Peyer's patch (tissue), 4 donors: ENCODE data around the gene COL9A3.
A peak's percentile ranks its signal among the peaks of the same experiment; 100 is the strongest.

Experiments used
- POLR2A ChIP-seq, 2 donors: fragments of 450-650 bp; IDR thresholded peaks; one replicate each; pipeline ENCODE4 v1.5.1; 2017; ENCODE audit warnings: antibody characterized with exemption in 2 of 2, mild to moderate bottlenecking in 2 of 2, moderate library complexity in 2 of 2
- TF ChIP-seq, protein P1 (sequence below), 6 experiments: fragments of 450-650 bp in 4 of 6; fragments of 200-600 bp in 2 of 6; sonication (generic) in 1 of 6; IDR thresholded peaks; one replicate each; pipeline ENCODE4 v1.5.1; 2017 to 2019; ENCODE audit warnings: antibody characterized with exemption in 6 of 6, mild to moderate bottlenecking in 3 of 6, moderate library complexity in 1 of 6

DNA sequence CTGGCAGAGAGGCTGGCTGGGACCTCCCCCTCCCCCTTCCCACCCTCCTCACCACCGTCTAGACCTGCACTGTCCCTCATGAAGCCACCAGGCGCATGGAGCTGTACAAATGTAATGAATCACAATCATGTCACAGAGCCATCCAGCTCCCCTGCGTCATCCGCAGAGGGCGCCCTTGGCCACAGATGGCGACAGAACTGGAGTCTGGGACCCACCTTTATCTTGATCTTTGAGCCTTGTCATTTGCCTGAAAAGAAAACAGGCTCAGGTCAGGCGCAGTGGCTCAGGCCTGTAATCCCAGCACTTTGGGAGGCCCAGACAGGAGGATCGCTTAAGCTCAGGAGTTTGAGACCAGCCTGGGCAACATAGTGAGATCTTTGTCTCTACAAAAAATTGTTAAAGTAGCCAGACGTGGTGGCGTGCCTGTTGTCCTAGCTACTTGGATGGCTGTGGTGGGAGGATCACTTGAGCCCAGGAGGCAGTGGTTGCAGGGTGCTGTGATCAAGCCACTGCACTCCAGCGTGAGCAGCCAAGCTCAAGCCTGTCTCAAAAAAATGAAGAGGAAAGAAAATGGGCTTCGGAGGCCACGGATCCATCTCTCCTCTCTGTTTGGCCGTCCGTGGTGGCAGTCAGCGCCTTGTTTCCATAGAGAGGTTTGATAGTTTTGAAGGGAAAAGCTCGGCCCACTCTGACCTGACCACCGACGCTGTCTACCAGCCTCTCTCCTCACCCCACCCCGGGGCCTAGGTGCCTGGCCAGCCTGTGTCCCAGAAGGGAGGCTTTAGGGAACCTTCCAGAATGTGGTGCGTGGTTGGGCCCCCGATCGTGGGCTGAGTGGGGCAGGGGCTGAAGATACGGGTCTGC, 6.2 kb downstream of the COL9A3 start:
- TF ChIP-seq, protein P1, sequence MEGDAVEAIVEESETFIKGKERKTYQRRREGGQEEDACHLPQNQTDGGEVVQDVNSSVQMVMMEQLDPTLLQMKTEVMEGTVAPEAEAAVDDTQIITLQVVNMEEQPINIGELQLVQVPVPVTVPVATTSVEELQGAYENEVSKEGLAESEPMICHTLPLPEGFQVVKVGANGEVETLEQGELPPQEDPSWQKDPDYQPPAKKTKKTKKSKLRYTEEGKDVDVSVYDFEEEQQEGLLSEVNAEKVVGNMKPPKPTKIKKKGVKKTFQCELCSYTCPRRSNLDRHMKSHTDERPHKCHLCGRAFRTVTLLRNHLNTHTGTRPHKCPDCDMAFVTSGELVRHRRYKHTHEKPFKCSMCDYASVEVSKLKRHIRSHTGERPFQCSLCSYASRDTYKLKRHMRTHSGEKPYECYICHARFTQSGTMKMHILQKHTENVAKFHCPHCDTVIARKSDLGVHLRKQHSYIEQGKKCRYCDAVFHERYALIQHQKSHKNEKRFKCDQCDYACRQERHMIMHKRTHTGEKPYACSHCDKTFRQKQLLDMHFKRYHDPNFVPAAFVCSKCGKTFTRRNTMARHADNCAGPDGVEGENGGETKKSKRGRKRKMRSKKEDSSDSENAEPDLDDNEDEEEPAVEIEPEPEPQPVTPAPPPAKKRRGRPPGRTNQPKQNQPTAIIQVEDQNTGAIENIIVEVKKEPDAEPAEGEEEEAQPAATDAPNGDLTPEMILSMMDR (IDR thresholded peaks at IDR 0.05) = peak; percentile 6 to 93 (median 58)
- no peak for TF ChIP-seq POLR2A (IDR thresholded peaks at IDR 0.05)
